SIG-M5 treated with dmso at 0.1 percent for 504 hours (cell line): ENCODE results near the gene VPS39.

Experiments
- DNase-seq: peaks from one replicate; lab custom pipeline; 2025; ENCODE audit not compliant: unreplicated experiment; lab: John Stamatoyannopoulos, UW

The VPS39 gene

GRCh38 chr15:42199126-42199525 lies 9.0 kb downstream of the VPS39 start:
- DNase-seq, result no peak

- no peak for DNase-seq
These were observed 9.6 kb downstream of the VPS39 start for GRCh38 chr15:42198516-42198915.

GRCh38 chr15:42194513-42194912 lies 13.6 kb downstream of the VPS39 start:
- DNase-seq, result peak; percentile 65

DNA sequence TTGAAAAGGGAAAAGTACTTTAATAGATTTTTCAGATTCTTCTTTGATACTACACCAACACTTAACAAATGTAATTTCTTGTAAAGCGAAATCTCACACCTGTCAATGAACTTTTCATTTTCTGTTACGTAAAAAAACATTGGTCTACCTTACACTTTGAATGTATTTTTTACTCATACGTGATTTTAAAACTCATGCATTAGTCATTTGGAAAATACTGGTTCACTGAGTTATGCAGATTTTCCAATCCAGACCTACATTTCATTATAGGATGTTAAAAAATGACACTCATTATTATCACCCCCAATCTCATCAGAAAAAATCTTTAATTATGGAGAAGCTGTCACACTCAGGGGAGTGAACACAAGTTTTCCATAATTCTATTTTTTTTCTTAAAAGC lies 14.7 kb downstream of the VPS39 start:
- no peak for DNase-seq

GRCh38 chr15:42191610-42192346 lies 16.3 kb downstream of the VPS39 start:
- DNase-seq, result no peak

DNA sequence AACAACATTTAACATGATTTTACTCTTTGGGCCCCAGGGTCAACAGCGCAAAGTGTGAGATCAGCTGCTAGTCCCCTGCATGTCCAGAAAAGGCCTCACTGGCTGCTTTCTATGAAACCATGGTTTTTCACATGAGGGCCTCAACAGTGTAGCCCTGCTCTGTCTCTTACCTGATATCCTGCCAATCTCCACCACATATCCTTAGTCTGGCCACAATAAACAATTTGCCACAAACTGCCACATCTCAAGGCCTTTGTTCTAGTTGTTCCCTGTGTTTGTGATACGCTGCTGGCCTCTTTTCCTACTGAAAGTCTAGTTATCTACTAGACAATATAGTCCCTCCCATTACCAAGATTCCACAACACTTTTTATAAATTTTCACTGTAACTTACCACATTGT lies 17.7 kb downstream of the VPS39 start:
- DNase-seq, result no peak

DNA sequence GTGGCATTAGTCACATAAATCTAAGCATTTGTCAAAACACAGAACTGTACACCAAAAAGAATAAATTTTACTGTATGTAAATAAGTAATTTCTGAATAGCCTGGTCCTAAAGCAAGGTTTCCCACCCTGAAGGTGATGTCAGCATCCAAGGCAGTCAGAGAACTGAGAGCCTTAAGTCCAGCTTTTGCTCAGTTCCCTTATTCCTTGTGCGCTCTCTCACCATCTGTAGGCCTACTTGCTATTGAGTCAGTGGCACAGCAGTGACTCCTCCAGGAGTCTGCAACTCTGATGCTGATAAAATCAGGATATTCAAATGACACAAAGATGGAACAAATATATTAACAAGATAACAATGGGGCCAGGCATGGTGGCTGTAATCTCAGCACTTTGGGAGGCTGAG lies 22.3 kb downstream of the VPS39 start:
- no peak for DNase-seq

- DNase-seq, result no peak
These were observed 23.4 kb downstream of the VPS39 start for GRCh38 chr15:42184736-42185135.

GRCh38 chr15:42184296-42184695 lies 23.8 kb downstream of the VPS39 start:
- DNase-seq, result peak; percentile 86

DNA sequence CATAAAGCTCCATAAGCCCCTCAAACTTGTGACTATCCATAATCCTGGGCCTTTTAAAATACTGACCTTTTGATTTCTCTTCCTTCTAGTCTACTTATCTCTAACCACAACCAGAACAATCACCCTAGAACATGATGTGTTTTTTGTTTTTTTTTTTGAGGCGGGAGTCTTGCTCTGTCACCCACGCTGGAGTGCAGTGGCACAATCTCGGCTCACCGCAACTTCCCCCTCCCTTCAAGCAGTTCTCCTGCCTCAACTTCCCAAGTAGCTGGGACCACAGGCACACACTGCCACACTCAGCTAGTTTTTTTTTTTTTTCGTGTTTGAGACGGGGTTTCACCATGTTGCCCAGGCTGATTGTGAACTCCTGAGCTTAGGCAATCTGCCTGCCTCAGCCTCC lies 25.1 kb downstream of the VPS39 start:
- DNase-seq, result no peak

DNA sequence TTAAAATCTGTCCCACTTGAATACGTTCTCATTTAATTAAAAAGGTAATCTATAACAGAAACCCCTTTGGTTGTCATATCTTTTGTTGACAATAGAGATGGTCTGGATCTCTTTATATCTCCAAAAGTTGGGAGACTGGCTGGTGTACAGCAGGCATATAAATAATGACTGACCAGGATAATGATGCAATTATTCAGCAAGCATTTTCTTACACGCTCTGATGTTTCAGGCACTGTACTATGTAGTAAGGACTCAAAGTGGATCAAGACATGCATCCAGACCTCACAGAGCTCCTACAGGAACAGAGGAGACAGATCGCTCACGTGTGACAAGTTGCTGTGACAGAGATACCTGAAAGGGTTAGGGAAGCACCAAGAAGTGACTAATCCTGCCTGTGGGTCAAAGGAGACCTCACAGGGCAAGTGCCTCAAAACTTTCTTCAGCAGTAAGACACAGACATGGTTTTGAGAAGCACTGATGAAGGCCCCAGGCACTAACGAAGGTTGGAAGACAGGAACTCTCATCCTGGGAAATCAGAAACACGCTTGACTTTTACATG lies 25.7 kb downstream of the VPS39 start:
- no peak for DNase-seq

DNA sequence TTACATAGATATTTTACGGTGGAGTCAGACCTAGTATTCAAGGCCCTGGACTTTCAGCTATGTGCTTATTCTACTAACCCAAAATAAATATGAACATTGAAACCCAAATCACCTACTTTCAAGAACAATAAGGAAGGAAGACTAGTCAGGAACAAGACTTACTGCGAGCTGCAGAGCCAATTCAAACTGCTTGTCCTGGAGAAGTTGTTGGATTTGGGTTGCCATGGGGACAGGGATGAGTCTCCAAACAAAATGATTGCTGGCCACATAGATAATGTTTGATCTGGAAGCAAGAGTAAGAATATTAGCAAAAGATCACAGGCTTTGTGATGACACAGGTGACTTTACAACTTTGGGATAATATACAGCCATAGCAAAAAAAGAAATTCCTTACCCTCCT lies 30.0 kb downstream of the VPS39 start:
- DNase-seq, result no peak

- DNase-seq, result no peak
These were observed 32.4 kb downstream of the VPS39 start for GRCh38 chr15:42175671-42176070.

- no peak for DNase-seq
These were observed 35.6 kb downstream of the VPS39 start for GRCh38 chr15:42172475-42172874.

- DNase-seq, result no peak
These were observed 36.3 kb downstream of the VPS39 start for GRCh38 chr15:42171795-42172194.

DNA sequence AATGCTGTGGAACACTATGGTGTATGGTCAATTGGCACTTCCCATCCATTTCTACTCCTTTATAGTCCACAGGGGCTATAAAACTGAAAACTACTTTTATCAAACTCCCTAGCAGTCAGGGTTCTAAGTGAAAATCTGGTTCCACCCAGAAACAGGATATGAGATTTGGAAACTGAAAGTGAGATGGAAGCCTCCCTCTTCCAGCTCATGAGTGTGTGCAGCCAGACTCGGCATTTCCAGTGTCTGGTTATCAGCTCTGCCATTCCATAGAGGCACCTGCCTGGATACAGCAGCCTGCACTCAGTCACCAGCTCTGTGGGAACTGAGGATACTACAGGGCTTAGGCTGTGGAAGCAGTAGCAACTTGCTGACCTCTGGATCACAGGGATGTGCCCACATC lies 37.0 kb downstream of the VPS39 start:
- DNase-seq, result no peak

DNA sequence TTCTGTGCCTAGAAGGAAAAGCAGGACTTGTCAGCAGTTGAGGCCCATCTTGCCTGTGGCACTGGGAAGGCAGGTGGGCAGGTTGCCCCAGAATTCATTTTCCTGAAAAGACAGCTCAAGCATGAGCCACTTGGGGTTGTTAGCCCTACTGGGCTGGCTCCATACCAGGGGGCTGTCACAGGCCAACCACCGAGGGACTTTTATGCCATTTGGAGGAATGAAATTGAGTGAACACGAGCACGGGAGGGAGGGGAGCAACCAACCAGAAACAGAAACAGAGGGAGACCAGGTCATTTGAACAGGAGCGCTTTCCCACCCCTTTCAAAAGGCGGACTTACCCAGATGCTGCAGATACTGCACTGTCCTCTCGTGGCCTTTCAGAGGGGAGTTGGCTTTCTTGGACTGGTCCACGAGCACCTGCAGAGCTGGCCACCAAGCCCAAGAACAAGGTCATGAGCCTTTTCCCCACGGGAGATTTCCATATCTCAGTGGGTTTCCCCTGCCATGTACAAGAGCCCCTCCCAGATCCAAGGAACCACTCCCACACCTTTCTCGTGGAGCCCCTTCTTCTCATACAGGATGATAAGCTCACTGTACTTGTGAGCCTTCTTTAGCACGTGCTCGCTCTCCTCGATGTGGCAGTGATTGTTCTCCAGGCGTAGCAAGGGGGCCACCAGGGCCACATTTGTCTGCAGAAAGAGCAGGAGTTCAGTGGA lies 41.7 kb downstream of the VPS39 start:
- DNase-seq, result no peak

- DNase-seq, result peak; percentile 23
These were observed 43.0 kb downstream of the VPS39 start for GRCh38 chr15:42165106-42165505.

GRCh38 chr15:42163947-42164550 lies 44.1 kb downstream of the VPS39 start:
- no peak for DNase-seq

DNA sequence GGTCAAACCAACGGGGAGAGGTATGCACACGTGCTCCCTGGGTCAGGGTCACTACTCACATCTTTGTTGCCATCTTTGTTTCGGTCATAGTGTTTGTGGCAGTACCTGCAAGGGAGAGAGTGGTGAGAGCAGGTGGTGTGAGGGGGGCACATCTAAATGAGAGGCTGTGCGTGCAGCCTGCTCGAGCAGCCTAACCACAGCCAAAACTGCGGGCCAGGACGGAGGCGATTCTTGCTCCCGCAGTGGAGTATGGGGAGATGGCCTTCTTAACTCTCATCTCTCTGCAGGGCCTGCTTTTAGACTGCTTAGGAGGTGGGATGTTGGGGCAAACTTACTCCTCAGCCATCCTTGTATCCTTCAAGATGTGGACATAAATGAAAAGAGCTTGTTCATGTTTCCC lies 44.8 kb downstream of the VPS39 start:
- DNase-seq, result no peak

GRCh38 chr15:42160136-42160535 lies 48.0 kb downstream of the VPS39 start:
- DNase-seq, result no peak
